HUES6 (cell line): ENCODE results near the gene CD38.

Experiments used
- H3K27ac ChIP-seq: 2 replicates; pipeline ENCODE4 v1.7.0; 2013; ENCODE audit warnings: low read depth, mild to moderate bottlenecking, low read length, inconsistent platforms
- H3K27me3 ChIP-seq: 2 replicates; pipeline ENCODE4 v1.6.1; 2013; ENCODE audit warnings: low read length; ENCODE audit not compliant: control insufficient read depth, insufficient read depth
- H3K36me3 ChIP-seq: 2 replicates; pipeline ENCODE4 v1.6.1; 2013; ENCODE audit warnings: low read length; ENCODE audit not compliant: control insufficient read depth, insufficient read depth
- H3K4me1 ChIP-seq: 2 replicates; pipeline ENCODE4 v1.6.1; 2013; ENCODE audit warnings: low read length; ENCODE audit not compliant: control insufficient read depth, insufficient read depth
- H3K4me3 ChIP-seq: 2 replicates; pipeline ENCODE4 v1.5.1; 2013; ENCODE audit warnings: low read depth, low read length
- H3K9ac ChIP-seq: one replicate; pipeline ENCODE4 v1.6.1; 2013; ENCODE audit warnings: mild to moderate bottlenecking, low read length
- H3K9me3 ChIP-seq: 2 replicates; pipeline ENCODE4 v1.6.1; 2013; ENCODE audit warnings: low read depth, low read length; ENCODE audit not compliant: control insufficient read depth, insufficient read depth

CD38 gene

DNA sequence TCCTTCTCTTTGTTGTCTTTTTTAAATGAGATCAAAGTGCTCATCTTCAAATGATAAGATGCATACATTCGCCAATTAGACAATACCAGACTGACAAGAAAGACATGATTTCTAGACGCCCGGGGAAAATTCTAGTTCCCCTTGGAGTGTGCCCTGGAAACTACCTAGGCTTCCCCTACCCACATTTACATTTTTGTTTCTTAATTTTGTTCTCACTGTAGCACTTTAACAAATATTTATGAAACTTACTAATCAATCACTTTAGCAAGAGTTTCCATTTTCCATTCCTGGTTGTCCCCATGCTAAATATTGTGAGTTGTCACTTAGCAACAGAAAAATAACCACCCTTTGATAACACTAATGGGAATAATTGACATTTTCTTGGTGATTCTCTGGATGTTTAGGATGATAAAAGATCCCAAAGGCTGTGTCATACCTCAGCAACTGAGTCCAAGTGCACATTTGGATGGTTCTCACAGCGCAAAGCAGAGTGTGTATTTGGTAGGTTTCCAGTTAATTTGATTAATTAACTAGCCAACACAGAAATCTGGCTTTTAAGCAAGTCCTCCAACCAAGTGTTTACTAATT is 90.8 kb downstream of the CD38 start:
- Histone ChIP-seq H3K9ac (no peak overlapping the region), H3K4me3 (no peak overlapping the region), H3K9me3 (no peaks in the 10 kb centered on the region), H3K27me3 (no peaks in the 10 kb centered on the region), H3K4me1 (no peaks in the 10 kb centered on the region), H3K36me3 (no peaks in the 10 kb centered on the region), H3K27ac (no peak overlapping the region)

DNA sequence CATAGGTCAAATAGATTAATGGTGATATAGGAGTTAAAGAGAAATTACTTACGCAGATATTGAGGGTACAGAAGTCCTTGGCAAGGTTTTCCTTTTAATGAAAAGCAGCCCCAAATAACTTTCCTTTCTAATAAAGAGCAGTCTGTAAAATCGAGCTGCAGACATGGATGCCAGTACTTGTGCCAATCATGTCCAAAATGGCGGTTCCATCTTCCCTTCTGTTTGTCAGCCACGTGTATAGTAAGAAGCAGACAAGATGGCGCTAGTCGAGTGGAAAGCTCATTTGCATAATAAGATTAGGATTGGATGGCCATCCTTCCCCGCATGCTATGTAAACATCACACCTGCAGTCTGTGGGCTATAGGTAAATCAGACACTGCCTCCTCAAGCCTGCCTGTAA is 92.0 kb downstream of the CD38 start:
- Histone ChIP-seq H3K9ac (no peak overlapping the region), H3K4me3 (no peak overlapping the region), H3K27me3 (no peaks in the 10 kb centered on the region), H3K4me1 (no peaks in the 10 kb centered on the region), H3K9me3 (no peaks in the 10 kb centered on the region), H3K27ac (no peak overlapping the region), H3K36me3 (no peaks in the 10 kb centered on the region)

DNA sequence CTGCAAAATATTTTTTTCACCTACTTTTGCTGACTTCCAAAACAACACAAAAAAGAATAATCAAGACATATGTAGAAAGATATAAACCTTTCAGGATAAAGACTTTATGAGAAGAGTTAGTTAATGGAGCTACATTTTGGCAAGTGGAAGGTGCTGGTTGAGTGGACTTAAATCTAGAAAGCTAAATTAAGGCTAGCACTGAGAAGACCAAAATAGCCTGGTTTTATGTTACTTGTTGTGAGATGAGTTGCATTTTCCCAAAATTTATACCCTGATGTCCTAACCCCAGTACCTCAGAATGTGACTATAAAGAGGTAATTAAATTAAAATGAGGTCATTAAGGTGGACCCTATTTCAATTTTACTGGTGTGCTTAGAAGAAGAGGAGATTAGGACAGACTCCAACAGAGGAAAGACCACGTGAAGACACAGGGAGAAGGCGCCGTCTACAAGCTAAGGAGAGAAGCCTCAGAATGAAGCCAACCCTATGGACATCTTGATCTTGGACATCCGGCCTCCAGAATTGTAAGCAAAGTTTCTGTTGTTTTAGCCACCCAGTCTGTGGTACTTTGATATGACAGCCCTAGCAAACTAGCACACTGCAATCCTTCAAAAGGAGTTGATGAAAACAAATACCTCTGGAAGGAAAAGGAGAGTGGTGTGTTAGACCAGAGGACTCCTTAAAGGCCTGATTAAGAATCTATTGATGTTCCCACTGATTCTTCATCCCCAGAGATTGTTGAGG is 93.0 kb downstream of the CD38 start:
- Histone ChIP-seq H3K27me3 (no peaks in the 10 kb centered on the region), H3K27ac (no peak overlapping the region), H3K36me3 (no peaks in the 10 kb centered on the region), H3K9ac (no peak overlapping the region), H3K4me3 (no peak overlapping the region), H3K4me1 (no peaks in the 10 kb centered on the region), H3K9me3 (no peaks in the 10 kb centered on the region)

DNA sequence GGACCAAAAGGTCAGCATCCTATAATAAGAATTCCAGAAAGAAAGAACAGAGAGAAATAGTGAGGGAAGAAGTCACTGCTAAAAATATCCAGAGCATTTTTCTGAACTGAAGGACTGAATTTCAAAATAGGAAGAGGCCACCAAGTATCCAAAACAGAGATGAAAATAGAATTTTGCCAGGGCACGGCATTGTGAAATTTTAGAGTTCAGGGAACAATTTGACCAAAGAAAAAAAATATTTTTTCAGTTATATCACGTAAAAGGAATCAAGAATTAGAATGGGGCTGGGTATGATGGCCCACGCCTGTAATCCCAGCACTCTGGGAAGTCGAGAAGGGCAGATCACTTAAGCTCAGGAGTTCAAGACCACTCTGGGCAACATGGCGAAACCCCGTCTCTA is 95.0 kb downstream of the CD38 start:
- Histone ChIP-seq H3K27me3 (no peaks in the 10 kb centered on the region), H3K9ac (no peak overlapping the region), H3K4me3 (no peak overlapping the region), H3K36me3 (no peaks in the 10 kb centered on the region), H3K9me3 (peaks cover 13% of the 10 kb centered on the region), H3K27ac (no peak overlapping the region), H3K4me1 (no peaks in the 10 kb centered on the region)

DNA sequence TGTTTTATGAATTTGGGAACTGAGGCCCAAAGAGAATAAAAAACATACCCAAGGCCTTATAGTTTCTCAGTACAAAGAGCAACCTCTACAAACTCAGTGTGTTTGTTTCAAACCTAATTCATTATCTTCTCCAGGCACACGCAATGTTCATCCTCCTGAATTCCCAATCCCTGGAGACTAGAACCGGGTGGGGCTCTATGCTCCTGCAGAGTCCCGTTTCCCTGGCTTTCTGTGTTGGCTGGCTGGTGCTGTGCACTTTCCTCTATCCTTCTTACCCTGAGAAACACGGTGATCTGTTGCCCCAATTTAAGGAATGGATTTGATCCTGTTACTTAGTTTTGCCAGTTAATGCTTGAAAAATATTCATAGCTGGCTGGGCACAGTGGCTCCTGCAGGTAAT is 96.5 kb downstream of the CD38 start:
- H3K27ac ChIP-seq: no peak overlapping the region
- peaks cover 14% of the 10 kb centered on the region for H3K9me3 ChIP-seq
- H3K27me3 ChIP-seq: no peaks in the 10 kb centered on the region
- no peak overlapping the region for H3K9ac ChIP-seq
- H3K4me1 ChIP-seq: no peaks in the 10 kb centered on the region
- H3K4me3 ChIP-seq: no peak overlapping the region
- H3K36me3 ChIP-seq: no peaks in the 10 kb centered on the region

DNA sequence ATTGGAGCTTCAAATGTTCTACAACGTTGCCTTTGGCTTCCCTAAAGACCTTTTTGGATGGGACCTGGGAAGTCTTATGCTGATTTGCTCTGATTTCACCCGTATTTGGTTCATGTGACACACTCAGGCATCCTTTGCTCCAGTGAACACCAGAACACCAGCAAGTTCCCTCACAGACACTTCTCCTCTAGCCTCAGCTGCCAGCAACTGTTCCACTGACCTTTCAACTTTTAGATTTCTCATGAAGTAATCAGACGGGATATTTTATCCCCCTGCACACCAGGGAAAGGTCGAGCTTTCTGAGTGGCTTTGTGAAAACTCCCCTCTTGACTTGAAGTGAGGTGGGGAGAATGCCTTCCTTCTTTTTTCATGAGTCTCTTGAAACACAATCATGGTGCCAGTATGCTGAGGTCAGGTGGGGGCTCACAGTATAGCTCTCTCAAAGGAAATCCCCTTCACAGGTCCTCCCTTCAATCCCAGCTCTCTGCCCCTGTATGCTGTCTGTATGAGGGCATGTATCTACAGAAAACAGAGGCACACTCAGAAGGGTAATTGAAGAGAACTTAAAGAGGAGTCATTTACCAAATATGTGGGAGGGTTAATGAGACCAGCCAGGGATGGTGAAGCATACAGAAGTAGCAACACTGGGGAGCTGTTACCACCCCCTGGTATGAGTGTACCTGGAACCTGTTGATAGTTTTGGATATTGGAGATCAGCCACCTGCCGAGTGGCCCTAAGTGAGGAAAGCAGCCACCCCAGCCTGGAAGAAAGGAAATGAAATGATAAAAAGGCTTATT is 97.7 kb downstream of the CD38 start:
- H3K27me3 ChIP-seq: no peaks in the 10 kb centered on the region
- H3K9ac ChIP-seq: no peak overlapping the region
- H3K4me1 ChIP-seq: no peaks in the 10 kb centered on the region
- H3K4me3 ChIP-seq: no peak overlapping the region
- no peak overlapping the region for H3K27ac ChIP-seq
- H3K36me3 ChIP-seq: no peaks in the 10 kb centered on the region
- peaks cover 14% of the 10 kb centered on the region for H3K9me3 ChIP-seq

DNA sequence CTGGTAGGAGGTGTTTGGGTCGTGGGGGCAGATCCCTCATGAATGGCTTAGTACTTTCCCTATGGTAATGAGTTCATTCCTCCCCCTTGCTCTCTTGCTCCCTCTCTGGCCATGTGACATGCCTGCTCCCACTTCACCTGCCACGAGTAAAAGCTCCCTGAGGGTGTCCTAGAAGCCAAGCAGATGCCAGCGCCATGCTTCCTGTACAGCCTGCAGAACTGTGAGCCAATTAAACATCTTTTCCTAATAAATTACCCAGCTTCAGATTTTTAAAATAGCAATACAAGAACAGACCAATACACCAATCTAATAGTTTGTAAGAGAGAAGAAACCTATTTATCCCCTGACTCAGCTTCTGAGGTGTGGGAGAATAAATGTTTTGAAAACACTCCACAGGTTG is 99.9 kb downstream of the CD38 start:
- H3K36me3 ChIP-seq: no peaks in the 10 kb centered on the region
- H3K9ac ChIP-seq: no peak overlapping the region
- H3K27me3 ChIP-seq: no peaks in the 10 kb centered on the region
- H3K4me3 ChIP-seq: no peak overlapping the region
- no peak overlapping the region for H3K27ac ChIP-seq
- H3K4me1 ChIP-seq: no peaks in the 10 kb centered on the region
- peaks cover 14% of the 10 kb centered on the region for H3K9me3 ChIP-seq

DNA sequence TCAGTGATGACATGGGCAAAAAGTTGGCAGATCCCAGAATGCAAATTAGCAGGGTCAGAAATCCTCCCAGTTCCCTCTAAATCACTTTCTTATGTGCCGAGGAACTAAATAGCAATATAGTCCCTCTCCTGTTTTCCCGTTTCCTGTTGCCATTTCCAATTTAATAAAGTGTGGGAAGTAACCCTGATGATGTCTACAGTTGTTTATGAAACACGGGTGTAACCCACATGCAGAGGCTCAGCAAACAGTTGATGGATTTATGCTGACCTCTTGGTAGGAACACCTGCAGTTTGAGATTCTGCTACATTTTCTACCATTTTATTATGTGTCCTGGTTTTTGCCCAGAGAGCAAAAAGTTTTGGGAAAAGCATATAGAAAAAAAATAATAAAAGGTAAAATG is 103.7 kb downstream of the CD38 start:
- H3K4me3 ChIP-seq: no peak overlapping the region
- H3K27ac ChIP-seq: no peak overlapping the region
- H3K27me3 ChIP-seq: no peaks in the 10 kb centered on the region
- peaks cover 10% of the 10 kb centered on the region for H3K9me3 ChIP-seq
- no peak overlapping the region for H3K9ac ChIP-seq
- H3K36me3 ChIP-seq: no peaks in the 10 kb centered on the region
- H3K4me1 ChIP-seq: peaks cover 12% of the 10 kb centered on the region

DNA sequence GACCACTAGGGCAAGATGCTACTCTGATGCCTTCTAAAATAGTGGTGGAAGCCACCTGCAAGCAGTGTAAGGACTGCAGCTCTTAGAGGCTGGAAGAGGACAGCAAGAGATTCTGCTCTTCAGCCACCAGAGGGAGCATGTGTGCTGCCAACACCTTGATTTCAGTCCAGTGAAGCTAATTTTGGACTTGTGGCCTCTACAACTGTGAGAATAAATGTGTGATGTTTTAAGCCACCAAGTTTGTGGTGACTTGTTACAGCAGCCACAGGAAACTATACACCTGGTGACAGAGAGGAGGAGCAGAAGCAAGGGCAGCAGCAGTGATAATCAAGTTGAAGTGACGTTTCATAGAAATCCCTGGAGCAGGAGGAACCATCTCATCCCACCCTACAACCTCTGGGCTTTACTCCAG is 104.6 kb downstream of the CD38 start:
- Histone ChIP-seq H3K27ac (no peak overlapping the region), H3K9ac (no peak overlapping the region), H3K9me3 (peaks cover 5% of the 10 kb centered on the region), H3K4me3 (no peak overlapping the region), H3K27me3 (no peaks in the 10 kb centered on the region), H3K4me1 (peaks cover 12% of the 10 kb centered on the region), H3K36me3 (no peaks in the 10 kb centered on the region)

DNA sequence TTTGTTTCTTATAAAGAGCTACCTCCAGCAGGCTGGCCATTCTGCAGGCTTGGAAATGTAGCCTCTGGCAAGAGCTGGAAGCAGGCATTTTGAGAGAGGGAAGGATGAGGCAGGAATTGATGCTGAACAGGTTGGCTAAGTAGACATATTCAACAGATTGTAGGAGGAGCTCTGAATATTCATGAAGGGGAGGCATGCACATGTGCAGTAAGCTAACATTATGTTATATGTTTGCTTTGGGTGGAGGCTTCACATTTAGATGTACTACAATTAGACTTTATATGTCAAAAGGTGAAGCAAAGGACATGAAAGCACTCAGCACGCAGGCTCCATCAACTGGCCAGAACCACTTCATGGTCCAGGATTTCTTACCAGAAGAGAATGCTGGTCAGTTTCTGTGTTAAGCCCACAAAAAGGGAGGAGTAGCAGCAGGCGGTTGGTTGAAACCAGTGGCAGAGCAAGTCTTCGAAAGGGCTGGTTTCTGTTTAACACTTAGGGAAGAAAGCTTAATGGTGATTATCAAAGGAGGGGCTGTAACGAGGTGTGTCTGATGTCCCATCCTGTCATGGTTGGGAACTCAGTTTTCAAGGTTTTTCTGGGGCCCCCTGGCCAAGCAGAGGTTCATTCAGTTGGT is 105.6 kb downstream of the CD38 start:
- Histone ChIP-seq H3K27ac (no peak overlapping the region), H3K27me3 (no peaks in the 10 kb centered on the region)

DNA sequence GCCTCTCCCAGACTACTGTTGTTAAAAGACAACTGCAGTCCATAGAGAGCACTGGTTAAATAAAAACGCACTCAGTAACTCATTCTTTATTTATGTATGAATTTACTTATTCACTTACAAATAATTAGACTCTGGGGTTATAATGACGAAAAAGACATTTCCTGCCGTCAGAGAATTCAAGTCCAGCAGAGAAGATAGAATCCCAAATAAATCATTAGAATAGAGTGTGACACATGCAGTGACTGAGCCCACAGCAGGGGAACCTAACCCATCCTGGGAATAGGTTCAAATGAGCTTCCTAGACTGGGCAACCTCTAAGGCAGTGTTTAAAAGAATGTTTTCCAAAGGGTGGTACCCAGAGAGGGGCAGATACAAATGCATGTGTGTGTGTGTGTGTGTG is 106.5 kb downstream of the CD38 start:
- Histone ChIP-seq H3K4me3 (no peak overlapping the region), H3K36me3 (no peaks in the 10 kb centered on the region), H3K9me3 (no peaks in the 10 kb centered on the region), H3K9ac (no peak overlapping the region), H3K27ac (no peak overlapping the region), H3K27me3 (no peaks in the 10 kb centered on the region), H3K4me1 (peaks cover 12% of the 10 kb centered on the region)

More for the DNA sequence above, 105.6 kb downstream of the CD38 start:
- peaks cover 12% of the 10 kb centered on the region for H3K4me1 ChIP-seq
- no peak overlapping the region for H3K4me3 ChIP-seq
- no peaks in the 10 kb centered on the region for H3K36me3 ChIP-seq
- no peak overlapping the region for H3K9ac ChIP-seq
- no peaks in the 10 kb centered on the region for H3K9me3 ChIP-seq
